ENCODE results near the gene CCDC57.

CCDC57 gene

DNA sequence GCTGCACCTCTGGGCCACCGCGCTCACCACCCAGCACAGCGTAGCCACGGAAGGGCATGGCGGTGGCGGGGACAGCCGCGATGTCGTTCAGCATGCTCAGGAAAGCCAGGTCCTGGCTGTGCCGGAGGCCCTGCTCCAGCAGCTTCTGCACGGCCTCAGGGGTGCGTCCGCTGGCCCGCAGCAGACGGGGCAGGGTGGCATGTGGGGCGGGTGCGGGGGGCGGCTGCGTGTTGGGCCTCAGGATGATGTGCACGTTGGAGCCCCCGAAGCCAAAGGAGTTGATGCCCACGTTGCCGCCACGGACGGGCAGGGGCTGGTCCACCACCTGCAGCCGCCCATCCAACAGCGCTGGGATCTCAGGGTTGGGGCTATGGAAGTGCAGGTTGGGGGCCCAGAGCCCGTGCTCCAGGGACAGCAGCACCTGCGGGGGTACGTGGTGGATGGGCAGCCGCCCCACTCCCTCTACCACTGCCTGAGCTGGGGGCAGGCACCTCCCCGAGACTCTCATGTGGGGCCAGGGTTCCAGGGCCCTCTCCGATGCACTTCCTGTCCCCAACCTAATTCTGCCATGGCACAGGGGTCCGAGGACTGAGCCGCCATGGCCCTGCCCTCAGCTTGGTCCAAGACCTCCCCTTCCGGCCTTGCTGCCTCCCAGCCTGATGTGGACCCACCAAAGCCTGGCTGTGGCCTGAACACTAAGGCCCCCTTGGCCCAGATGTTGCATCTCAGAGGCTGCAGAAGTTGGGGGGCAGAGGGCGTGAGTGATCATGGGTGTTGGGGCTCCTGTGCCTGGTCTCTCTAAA lies 121.2 kb downstream of the CCDC57 start:
- TF ChIP-seq GATA3 (IDR thresholded peaks at IDR 0.05; ENCODE audit: low read depth, low read length): no peak
- no peak for TF ChIP-seq GATA2 (IDR thresholded peaks at IDR 0.05; ENCODE audit: low read depth, low read length)

- no peak for TF ChIP-seq GATA2 (IDR thresholded peaks at IDR 0.05; ENCODE audit: low read depth, low read length)
- TF ChIP-seq GATA3 (IDR thresholded peaks at IDR 0.05; ENCODE audit: low read depth, low read length): no peak
These were observed 121.9 kb downstream of the CCDC57 start for GRCh38 chr17:82090549-82091263.

- TF ChIP-seq GATA2 (IDR thresholded peaks at IDR 0.05; ENCODE audit: low read depth, low read length): no peak
- TF ChIP-seq GATA3 (IDR thresholded peaks at IDR 0.05; ENCODE audit: low read depth, low read length): no peak
These were observed 122.7 kb downstream of the CCDC57 start for GRCh38 chr17:82089723-82090548.

DNA sequence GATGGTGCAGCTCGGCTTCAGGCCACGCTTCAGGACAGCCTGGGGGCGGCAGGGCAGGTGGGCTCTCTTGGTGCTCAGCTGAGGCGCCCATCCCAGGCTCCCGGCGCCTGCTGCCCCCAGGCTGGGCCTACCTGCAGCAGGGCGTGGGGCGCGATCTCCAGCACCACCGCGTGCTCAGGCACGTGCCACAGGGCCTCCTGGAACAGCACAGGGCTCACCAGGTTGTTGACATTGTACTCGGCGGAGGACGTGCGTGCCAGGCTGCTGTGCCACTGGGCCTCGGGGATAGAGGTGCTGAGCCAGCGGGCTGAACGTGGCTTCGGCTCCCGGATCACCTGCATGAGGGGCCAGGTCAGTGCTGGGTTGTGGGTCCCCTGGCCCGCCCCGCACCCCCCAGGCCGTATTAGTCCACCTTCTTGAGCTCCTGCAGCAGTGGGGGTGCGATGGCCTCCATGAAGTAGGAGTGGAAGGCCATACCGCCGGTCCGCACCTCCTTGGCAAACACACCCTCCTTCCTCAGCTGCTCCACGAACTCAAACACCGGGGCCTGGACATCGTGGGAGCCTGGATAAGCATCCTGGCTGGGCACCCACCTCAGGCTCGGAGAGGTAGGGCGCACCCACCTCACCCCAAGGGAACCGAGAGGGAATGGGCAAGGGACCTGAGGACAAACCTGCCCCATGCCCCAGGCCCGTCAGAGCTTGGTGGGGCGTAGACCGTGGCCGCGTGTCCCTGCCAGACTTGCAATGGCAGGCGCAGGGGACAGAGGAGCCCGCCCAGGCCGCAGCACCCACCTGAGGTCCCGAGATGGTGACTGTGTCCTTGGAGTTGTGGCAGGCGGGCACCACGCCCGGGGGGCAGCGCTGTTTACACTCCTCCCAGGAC lies 123.6 kb downstream of the CCDC57 start:
- TF ChIP-seq GATA3 (IDR thresholded peaks at IDR 0.05; ENCODE audit: low read depth, low read length): no peak
- TF ChIP-seq GATA2 (IDR thresholded peaks at IDR 0.05; ENCODE audit: low read depth, low read length): no peak

GRCh38 chr17:82087961-82088837 lies 124.4 kb downstream of the CCDC57 start:
- TF ChIP-seq GATA3 (IDR thresholded peaks at IDR 0.05; ENCODE audit: low read depth, low read length) (no peak), GATA2 (IDR thresholded peaks at IDR 0.05; ENCODE audit: low read depth, low read length) (no peak)

- TF ChIP-seq GATA2 (IDR thresholded peaks at IDR 0.05; ENCODE audit: low read depth, low read length): no peak
- TF ChIP-seq GATA3 (IDR thresholded peaks at IDR 0.05; ENCODE audit: low read depth, low read length): no peak
These were observed 125.4 kb downstream of the CCDC57 start for GRCh38 chr17:82086941-82087906.

DNA sequence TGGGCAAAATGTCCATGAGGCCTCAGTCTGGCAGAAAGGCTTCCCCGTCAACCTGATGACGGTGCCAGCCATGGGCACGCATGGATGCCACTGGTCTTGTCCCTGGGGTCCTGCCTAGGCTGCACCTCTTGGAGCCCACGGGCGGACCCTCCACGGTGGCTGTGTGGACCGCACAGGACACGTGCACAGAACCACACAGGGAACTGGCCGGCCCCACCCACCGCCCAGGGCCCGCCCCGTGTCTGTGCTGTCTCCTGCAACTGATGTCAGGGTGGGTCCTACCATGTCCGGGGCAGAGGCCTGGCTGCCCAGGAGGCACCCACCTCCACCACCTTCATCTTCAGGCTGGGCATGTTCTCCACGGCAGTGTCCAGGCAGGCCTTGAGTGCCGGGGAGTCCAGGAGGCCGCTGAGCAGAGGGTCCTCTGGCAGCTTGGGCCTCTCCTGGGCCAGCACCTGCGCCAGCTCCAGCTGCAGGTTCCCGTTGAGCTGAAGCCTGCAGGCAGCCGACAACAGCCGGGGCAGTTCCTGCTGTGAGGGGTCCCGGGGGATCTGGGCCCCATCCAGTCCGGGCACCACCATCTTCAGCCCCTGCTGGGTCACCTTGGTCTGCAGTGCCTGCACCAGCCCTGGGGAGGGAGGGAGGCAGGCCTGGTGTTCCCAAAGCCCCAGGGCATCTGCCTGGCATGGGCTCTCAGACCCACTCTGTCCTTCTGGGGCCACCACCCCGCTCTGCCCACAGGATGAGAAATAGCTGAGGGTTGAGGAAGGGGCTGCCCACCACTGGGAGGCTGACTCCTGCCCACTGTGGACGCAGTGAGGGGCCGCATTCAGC lies 126.5 kb downstream of the CCDC57 start:
- TF ChIP-seq GATA2 (IDR thresholded peaks at IDR 0.05; ENCODE audit: low read depth, low read length): no peak
- TF ChIP-seq GATA3 (IDR thresholded peaks at IDR 0.05; ENCODE audit: low read depth, low read length): no peak

DNA sequence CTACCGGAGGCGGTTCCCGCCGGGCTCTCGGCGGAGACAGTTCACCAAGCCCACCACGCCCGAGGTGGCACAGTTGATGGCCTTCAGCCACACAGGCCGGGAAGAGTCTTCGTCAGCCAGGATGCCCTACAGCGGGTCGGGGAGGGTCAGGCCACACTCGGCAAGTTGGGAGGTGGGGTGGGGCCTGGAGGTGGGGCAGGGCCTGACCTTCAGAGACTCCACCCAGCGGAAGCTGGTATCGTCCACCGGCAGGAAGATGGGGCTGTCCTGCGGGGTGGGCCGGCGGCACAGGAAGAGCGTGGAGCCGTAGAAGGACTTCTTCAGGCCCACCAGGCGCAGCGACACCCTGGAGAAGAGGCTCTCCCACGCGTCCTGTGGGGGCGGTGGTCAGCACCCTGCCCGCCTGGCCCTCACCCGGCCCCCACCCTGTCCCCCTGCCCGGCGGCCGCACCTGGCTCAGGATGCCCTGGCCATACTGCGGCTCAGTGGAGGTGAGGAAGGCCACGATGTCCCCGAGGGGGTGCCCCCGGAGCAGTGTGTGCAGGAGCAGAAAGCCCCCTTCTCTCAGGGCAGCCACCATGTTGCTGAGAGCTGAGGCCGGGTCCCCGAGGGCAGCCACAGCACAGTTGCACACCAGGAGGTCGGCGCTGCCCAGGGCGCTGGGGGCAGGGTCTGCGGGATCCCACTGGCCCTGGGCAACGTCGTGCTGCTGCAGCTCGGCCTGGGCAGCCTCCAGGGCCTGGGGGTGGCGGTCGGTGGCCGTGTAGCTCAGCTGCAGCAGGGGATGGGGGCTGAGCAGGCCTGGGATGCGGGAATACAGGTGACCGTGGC lies 127.4 kb downstream of the CCDC57 start:
- TF ChIP-seq GATA3 (IDR thresholded peaks at IDR 0.05; ENCODE audit: low read depth, low read length): no peak

DNA sequence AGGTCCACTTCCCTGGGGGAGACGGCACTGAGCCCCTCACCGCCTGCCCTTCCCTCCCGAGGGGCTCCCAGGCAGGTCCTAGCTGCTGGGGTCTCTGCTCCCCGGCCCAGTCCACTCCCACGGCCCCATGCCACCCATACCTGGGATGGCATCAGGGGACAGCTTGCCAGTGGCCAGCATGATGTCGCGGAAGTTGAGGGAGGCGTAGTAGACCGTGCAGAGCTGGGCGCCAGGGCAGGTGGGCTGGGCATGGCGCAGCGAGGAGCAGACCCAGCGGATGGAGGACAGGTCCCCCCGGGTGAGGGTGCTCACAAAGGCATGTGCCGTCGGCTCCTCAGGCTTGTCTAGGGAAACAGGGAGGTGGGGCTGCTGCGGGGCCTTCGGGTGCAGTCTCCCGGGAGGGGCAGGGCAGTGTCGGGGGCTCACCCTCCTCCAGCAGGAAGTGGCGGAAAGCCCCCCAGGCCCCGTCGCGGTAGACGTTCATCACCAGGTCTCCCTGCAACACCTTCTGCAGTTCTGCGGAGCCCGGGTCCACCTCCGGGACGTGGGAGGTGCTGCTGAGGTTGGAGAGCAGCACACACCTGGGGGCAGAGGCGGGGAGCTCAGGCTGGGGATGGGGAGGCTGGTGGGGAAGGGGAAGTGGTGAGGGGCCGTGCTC lies 128.1 kb downstream of the CCDC57 start:
- TF ChIP-seq GATA2 (IDR thresholded peaks at IDR 0.05; ENCODE audit: low read depth, low read length): no peak
- TF ChIP-seq GATA3 (IDR thresholded peaks at IDR 0.05; ENCODE audit: low read depth, low read length): no peak
